ENCODE results near the gene KCND2.
A peak's percentile ranks its signal among the peaks of the same experiment; 100 is the strongest.
"Not testable (repeated sequence)": the region's sequence is repeated elsewhere in the genome, so short reads cannot be mapped to it uniquely, and the experiment has no call there.

The KCND2 gene

GRCh38 chr7:120553491-120553890 lies 280.5 kb downstream of the KCND2 start:
- no peaks in the 10 kb centered on the region for H3K4me1 Mint-ChIP-seq
- no peaks in the 10 kb centered on the region for H3K27me3 Mint-ChIP-seq (ENCODE audit: low read depth)
- H3K36me3 Mint-ChIP-seq (ENCODE audit: low read depth) = no peaks in the 10 kb centered on the region
- no peak for TF ChIP-seq CTCF (IDR thresholded peaks at IDR 0.05; ENCODE audit: unreplicated experiment in 3 of 3)
- no peak overlapping the region for H3K27ac Mint-ChIP-seq
- no peak overlapping the region for H3K4me3 Mint-ChIP-seq
- H3K9me3 Mint-ChIP-seq = no peaks in the 10 kb centered on the region

GRCh38 chr7:120554960-120555571 lies 282.1 kb downstream of the KCND2 start:
- Mint-ChIP-seq H3K36me3 (ENCODE audit: low read depth) (no peaks in the 10 kb centered on the region), H3K27me3 (ENCODE audit: low read depth) (no peaks in the 10 kb centered on the region), H3K4me3 (no peak overlapping the region), H3K27ac (no peak overlapping the region), H3K9me3 (no peaks in the 10 kb centered on the region), H3K4me1 (no peaks in the 10 kb centered on the region)
- TF ChIP-seq CTCF (IDR thresholded peaks at IDR 0.05; ENCODE audit: unreplicated experiment in 3 of 3) = peak; percentile 69 to 76 (median 75)

GRCh38 chr7:120564145-120564544 lies 291.2 kb downstream of the KCND2 start:
- Mint-ChIP-seq H3K27ac (no peak overlapping the region), H3K4me3 (no peak overlapping the region), H3K36me3 (ENCODE audit: low read depth) (no peaks in the 10 kb centered on the region), H3K4me1 (no peaks in the 10 kb centered on the region), H3K27me3 (ENCODE audit: low read depth) (no peaks in the 10 kb centered on the region), H3K9me3 (no peaks in the 10 kb centered on the region)
- no peak for TF ChIP-seq CTCF (IDR thresholded peaks at IDR 0.05; ENCODE audit: unreplicated experiment in 3 of 3)

- H3K9me3 Mint-ChIP-seq = no peaks in the 10 kb centered on the region
- H3K27me3 Mint-ChIP-seq (ENCODE audit: low read depth) = no peaks in the 10 kb centered on the region
- H3K4me1 Mint-ChIP-seq = peaks cover 5% of the 10 kb centered on the region
- no peaks in the 10 kb centered on the region for H3K36me3 Mint-ChIP-seq (ENCODE audit: low read depth)
- H3K27ac Mint-ChIP-seq = no peak overlapping the region
- no peak overlapping the region for H3K4me3 Mint-ChIP-seq
- TF ChIP-seq CTCF (IDR thresholded peaks at IDR 0.05; ENCODE audit: unreplicated experiment in 3 of 3) = no peak
These were observed 294.2 kb downstream of the KCND2 start for GRCh38 chr7:120567204-120567603.

GRCh38 chr7:120578657-120579056 lies 305.7 kb downstream of the KCND2 start:
- not testable (repeated sequence) for H3K9me3 Mint-ChIP-seq; H3K27me3 Mint-ChIP-seq (ENCODE audit: low read depth); H3K36me3 Mint-ChIP-seq (ENCODE audit: low read depth); H3K4me1 Mint-ChIP-seq; H3K27ac Mint-ChIP-seq; H3K4me3 Mint-ChIP-seq

GRCh38 chr7:120582916-120583315 lies 309.9 kb downstream of the KCND2 start:
- TF ChIP-seq CTCF (IDR thresholded peaks at IDR 0.05; ENCODE audit: unreplicated experiment in 3 of 3) = no peak

More at GRCh38 chr7:120582916-120583315, 309.9 kb downstream of the KCND2 start:
- H3K4me3 Mint-ChIP-seq = no peak overlapping the region
- H3K4me1 Mint-ChIP-seq = peaks cover 22% of the 10 kb centered on the region
- no peaks in the 10 kb centered on the region for H3K27me3 Mint-ChIP-seq (ENCODE audit: low read depth)
- H3K9me3 Mint-ChIP-seq = no peaks in the 10 kb centered on the region
- peak overlapping the region in 1 of 3 experiments; percentile 19 for H3K27ac Mint-ChIP-seq
- H3K36me3 Mint-ChIP-seq (ENCODE audit: low read depth) = no peaks in the 10 kb centered on the region

All from nephron (organoid).